ELF-1 (cell line): Measurements from ENCODE around the gene SPSB4.

Experiments used
- DNase-seq: peaks from one replicate; pipeline ENCODE4 v3.0.0-alpha.2; 2016; ENCODE audit warnings: low read depth, low spot score

Gene SPSB4

DNA sequence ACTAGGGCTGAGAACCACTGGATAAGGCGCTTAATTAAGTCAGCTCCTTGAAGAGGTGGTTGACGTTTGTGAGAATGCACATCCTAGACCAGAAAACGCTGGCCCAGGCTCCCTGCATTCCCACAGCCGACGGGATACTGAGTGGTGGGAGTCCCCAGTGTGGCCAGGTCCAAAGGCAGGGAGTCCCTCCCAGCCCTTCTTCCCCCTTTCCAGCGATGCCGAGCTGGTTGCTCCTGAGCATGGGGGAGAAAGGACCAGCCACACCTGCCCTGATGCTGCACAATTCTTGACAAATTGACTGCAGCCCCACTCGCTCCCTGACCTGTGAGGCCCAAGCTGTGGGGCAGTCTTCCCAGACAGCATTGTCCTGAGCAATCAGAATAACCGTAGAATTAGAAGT is 101.0 kb downstream of the SPSB4 start:
- DNase-seq, result no peak

DNA sequence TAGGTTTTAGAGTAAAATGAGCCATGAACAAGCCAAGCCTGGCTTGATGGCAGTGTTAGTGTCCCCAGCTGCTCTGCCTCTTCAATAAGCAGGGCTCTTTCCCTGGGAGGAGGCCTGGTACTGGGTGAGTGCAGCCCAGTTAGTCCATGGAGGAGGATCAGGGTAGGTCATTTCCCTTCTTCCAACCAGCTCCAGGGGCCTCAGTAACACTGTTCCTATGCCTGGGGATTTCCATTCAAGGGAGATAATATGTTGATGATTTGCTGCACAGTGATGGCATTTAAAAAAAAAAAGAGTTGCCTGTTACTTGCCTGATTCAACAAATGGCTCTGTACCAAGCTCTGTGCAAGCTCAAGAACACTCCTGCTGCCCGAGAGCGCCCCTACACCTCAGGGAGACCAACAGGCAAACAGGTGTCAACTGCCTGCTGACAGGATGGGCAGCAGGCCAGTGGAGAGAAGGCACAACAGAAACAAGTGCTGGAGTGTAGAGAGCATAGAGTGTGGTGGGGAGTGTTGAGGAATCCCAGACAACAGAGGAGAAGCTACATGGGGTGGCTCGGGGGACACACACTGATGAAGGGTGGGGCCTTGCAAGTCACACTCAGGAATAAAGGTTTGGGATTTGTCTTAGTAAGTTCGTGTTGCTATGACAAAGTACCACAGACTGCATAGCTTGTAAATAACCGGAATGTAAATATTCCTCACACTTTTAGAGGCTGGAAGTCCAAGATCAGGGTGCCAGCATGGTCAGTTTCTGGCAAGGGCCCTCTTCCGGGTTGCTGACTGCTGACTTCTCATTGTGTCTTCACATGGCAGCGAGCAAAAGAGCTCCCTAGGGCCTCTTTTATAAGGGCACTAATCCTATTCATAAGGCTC is 101.9 kb downstream of the SPSB4 start:
- no peak for DNase-seq

DNA sequence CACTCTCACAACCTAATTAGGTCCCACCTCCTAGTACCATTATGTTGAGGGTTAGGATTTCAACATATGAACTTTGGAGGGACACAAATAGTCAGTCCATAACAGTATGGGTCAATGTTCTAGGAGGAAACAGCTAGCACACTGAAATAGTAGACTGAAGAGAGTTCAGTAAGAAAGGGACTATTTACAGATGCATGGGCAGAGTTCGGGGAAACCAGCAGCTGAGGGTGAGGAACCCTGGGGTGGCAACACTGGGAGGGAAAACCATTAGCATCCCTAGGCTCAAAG is 102.5 kb downstream of the SPSB4 start:
- DNase-seq, result no peak

DNA sequence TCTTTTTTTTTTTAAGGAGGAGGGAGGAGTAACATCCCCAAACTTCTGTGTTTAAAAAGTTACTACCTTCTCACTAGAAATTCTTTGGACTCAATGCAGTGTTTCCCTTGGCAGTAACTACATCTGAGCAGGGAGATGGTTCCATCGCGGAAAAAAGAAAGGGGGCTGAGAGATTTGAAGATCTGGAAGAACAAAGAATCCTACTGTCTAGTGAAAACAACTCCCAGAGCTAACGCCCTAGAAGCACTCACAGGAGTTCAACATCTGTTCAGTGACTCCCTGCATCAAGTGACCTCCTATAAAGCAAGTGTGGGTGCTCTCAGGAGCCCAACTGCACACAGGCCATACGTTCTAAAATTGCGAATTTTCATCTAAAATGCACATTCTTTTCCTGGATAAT is 113.7 kb downstream of the SPSB4 start:
- no peak for DNase-seq

DNA sequence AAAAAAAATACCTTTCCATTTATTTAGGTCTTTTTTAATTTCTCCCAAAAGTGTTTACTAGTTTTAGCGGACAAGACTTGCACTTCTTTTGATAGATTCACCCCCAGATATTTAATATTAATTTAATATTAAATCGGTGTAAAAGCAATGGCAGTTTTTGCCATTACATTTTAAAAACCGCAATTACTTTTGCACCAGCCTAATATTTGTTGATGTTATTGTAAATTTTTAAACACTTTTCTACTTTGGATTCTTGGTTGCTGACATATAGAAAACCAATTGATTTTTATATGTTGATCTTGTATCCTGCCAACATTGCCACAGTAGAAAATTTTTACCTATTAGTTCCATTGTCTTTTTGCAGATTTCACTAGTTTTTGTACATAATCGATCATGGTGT is 116.5 kb downstream of the SPSB4 start:
- DNase-seq, result no peak

DNA sequence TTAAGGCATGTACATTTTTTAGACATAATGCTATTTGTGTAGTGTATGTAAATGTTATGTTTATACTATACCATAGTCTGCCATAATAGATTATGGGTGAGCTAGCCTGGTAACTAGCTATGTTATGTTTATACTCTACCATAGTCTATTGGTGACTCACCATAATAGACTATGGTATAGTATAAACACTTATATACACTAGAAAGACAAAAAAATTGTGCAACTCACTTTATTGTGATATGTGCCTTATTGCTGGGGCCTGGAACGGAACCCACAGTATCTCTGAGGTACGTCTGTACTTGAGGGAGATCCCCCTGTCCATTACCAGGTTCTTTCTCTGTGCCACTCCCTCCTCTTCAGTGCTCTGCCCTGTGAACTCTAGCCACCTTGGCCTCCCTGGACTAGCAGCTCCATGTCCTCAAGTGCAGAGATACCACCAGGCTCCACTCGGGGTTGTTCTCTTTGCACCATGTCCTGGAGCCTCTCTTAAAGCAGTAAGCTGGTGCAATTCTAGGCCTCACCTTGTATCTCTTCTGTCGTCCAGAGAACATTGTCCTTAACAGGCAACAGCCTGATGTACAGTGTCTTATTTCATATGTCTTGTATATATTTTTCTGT is 119.6 kb downstream of the SPSB4 start:
- no peak for DNase-seq

DNA sequence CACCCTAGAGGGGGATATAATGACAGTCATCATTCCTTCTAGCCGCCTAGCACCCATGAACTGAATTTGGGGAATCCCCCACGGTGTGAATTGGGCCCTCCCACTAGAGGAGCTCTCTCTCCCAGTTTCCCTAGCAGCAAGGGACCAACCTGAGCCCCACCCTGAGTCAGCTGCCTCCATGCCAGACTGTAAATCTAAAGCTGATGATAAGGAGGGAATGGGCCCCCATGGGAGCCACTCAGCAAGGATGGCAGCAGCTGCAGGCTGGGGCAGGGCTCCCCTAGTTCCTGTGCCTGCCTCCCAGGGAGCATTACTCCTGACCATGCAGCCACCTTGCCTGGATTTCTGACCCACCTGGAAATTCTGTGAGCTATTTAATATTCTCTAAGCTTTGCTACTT is 123.5 kb downstream of the SPSB4 start:
- no peak for DNase-seq

DNA sequence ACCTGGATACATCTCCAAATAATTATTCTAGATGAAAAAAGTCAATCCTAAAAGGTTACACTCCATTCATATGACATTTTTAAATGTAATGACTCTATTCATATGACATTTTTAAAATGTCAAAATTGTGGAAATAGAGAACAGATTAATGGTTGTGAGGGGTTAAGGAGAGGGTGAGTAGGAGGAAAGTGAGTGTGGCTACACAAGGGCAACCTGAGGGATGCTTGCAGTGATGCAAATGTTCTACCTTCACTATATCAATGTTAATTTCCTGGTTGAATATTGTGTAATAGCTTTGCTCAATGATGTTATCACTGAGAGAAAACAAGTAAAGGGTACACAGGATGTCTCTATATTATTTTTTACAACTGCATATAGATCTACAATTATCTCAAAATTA is 125.6 kb downstream of the SPSB4 start:
- DNase-seq, result no peak

DNA sequence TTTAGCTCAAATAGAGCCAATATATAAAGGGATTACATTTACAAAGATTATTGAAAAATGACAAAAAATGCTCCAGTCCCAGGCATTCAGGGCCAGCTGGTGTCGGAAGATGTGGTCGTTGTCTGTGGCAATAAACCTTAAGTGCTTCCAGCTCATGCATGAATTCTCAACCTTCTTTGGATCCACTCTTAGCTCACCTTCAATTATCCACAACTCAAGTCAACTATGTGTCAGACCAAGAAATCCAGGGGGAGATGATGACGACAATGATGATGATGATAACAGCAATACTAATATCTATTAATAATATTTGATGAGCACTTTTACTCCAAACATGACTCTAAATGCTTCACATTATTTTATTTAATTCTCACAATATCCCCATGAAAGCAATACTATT is 126.9 kb downstream of the SPSB4 start:
- no peak for DNase-seq

DNA sequence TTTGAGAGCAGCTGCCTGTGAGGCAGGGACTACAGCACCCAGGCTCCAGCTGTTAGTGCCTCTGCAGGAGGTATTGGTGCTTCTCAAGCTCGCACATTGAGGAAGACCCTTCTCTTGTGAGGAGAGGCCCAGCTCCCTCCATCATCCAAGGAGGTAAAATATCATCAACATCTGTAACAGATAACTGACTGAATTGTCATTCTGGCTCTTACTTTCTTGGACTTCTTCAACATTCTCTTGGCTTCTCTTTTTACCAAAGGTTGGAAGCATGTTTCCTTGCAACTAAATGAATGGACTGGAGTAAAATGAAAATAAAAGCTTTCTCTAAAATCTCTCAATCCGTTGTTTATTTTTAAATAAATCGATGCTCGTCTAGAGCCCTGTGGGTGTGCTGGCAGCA is 127.4 kb downstream of the SPSB4 start:
- DNase-seq, result no peak

DNA sequence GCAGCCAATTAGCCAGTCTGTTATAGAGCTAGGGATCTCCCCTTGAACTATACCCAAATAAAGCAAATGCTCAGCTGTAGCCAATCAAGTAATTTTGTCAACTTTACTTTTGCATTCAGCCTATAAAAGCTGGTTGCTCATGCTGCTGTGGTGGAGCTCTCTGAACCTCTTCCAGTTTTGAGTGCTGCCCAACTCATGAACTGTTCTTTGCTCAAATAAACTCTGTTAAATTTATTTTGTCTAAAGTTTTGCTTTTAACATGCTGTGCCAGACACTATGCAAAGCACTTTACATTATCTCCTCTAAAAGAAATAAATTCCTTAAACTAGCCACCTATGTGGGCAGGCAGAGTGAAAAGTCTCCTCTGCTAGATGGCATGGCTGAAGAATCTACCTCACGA is 128.8 kb downstream of the SPSB4 start:
- no peak for DNase-seq

DNA sequence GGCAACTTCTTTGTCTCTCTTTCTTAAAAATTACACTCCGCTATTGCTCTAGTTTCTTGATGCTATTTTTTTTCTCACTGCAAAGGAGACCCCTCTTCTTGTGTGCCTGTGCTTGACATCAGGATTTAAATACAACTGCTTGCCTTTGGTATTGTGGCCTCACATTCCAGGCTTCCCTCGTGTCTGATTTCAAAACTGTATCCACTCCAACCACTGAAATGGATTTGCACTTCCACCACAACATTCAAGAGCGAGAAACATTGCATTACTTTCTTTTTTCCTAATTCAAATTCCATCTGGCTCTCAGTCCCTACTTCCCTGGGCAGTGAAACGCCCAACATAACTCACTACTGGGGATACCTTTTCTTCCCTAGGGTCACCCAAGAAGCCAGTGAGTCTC is 130.0 kb downstream of the SPSB4 start:
- DNase-seq, result no peak

DNA sequence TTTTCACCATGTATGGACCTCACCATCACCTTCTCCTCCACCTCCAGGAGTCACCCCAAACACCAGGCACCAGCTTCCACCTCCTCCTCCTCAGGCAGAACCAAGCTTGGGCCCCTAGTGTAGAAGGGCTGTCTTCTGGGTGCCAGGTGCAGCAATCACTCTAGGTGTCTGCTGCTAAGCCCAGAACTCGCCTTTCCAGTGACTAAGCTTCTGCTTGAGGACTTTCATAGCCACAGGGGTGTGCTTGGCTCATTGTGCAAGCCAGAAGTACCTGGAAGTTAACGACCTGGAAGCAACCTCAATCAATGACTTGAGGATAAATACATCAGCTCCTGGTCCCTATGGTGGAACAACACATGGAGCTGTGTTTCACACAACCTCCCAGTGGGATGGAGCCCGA is 130.7 kb downstream of the SPSB4 start:
- DNase-seq, result no peak

DNA sequence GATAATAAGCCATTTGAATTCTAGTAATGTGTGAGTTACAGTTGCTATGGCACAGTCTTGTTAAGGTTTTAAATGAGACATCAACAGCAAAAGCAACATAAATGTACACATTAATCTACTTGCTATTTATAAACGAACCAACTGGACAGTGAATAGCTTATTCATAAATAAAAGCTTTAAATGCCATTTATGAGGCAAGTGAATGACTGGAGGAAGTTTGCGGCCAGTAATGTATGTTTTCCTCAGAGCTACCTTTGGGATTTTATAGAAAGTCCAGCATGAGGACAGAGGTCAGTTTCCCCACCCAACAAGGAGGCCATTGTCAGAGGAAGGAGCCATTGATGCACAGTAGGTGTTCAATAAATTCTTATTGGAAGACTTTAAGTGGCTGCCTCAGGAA is 132.5 kb downstream of the SPSB4 start:
- no peak for DNase-seq

DNA sequence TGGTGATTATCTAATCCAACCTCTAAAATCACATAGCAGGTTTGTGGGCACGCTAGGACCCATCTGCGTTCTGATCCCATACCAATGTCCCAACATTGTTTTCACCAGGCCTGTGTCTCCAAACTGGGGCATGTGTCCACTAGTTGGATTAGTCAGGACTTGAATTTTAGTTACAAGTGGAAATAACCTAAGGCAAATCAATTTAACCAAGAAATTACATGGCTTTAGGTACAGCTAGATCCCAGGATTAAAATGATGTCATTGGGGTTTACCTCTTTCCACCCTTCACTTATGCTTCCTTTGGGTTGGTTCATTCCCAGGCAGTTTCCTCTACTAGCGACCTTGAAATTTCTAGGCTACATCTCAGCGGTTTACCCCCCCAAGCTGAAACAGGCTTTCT is 133.3 kb downstream of the SPSB4 start:
- DNase-seq, result no peak

DNA sequence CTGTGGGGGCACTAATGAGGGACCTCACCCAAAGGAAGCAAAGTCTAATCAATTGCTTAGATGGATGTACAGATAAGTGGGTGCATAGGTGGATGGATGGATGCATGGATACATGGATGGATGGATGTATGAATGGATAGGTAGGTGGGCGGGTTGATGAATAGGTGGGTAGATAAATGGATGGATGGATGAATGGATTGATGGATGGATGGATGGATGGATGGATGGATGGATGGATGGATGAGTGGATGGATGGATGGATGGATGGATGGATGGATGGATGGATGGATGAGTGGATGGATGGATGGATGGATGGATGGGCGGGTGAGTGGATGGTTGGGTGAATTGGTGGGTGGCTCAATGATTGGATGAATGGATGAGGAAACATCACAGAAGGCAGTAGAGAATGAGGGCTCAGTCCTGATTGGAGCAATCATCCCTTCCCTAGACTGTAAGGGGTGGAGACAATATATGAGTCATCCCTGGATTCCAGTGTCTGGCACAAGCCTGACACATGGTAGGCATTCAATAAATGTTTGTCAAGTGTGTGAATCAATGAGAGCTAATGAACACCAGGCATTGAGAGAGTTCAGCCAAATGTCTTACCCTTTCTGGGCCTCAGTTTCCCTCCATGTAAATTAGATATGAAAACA is 140.1 kb downstream of the SPSB4 start:
- DNase-seq, result no peak

DNA sequence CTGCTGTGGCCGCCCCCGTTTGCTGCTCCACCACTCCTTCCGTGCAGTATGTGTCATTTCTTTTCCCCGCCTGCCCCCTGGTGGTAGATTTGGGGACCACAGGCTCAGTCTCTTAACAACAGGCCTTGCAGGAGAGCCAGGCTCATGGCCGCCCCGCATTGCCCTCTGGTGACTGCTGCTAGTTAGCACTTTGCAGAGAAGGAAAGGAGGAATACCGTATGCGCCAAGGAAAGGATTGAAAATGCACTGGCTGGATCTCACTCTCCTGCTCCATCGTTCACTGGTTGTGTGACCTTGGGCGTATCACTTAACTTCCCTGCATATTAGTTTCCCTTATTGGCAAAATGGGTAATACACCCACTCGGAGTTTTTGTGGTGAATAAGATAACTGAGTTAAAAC is 141.2 kb downstream of the SPSB4 start:
- peak; percentile 98 for DNase-seq

DNA sequence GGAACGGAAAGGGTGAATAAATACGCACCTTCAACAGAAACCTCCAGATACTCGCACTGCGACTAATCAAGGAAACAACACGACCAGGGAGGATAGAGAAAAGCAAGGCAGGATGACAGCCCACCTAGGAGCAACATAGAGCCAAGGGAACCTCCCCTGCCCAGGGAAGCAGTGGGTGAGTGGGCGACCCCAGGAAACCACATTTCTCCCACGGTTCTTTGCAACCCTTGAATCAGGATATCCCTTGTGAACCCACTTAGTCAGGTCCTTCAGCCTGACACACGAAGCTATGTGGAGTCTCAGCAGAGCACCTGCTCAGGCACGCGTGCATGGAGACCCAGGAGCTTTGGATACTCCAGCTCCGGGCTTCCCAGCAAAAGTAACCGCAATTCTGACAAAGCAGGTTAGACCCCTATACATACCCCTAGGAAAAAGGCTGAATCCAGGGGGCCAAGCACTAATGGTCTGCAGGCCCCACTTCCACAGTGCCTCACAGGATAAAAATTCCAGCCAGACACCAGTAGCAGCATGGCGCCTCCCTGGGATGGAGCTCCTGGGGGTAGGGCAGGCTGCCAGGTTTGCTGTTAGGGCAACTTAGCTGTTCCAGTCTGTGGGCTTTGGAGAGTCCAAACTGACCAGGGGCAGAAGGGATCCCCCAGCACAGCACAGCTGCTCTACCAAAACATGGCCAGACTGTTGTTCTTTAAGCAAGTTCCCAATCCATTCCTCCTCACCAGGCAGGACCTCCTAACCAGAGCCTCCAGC is 142.1 kb downstream of the SPSB4 start:
- DNase-seq, result no peak
